NCI-H1436 (cell line): Measurements from ENCODE around the gene SIPA1.

Experiments used
- DNase-seq: peaks from one replicate; lab custom pipeline; 2025; lab: John Stamatoyannopoulos, UW

SIPA1 gene

DNA sequence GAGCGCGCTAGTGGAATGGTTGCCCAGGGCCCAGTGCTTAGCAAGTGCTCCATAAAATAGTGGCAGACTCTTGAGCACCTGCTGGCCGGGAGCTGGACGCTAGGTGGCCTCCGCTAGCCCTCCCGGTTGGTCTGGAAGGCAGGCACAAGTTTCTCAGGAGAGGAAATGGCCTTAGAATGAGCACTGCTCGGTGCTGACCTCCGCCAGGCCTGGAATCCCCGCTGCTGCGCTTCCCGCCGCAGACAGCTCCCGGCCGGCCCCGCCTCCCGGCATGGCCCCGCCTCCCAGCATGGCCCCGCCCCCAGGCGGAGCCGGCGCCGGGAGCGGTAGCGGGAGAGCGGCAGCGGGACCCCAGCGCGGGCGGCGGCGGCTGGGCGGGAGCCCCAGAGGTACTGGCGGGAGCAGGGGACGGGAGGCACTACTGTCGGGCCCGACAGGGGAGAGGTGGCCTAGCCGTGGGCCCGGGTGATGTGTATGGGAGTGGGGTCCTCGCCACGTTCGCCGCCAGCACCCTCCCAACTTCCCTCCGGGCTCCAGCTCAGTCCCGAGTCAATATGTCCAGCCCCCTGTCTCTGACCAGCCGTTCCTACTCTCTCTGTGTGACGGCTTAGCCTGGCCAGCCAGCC lies at the start of gene SIPA1:
TSS of gene SIPA1 (plus strand) at position 308 of the 626 bp plus-strand sequence. CDS start 2,821 bp downstream, outside the sequence.
- DNase-seq: peak; percentile 53

GRCh38 chr11:65588199-65589054 lies 49.5 kb upstream of the SIPA1 start:
- DNase-seq: no peak

DNA sequence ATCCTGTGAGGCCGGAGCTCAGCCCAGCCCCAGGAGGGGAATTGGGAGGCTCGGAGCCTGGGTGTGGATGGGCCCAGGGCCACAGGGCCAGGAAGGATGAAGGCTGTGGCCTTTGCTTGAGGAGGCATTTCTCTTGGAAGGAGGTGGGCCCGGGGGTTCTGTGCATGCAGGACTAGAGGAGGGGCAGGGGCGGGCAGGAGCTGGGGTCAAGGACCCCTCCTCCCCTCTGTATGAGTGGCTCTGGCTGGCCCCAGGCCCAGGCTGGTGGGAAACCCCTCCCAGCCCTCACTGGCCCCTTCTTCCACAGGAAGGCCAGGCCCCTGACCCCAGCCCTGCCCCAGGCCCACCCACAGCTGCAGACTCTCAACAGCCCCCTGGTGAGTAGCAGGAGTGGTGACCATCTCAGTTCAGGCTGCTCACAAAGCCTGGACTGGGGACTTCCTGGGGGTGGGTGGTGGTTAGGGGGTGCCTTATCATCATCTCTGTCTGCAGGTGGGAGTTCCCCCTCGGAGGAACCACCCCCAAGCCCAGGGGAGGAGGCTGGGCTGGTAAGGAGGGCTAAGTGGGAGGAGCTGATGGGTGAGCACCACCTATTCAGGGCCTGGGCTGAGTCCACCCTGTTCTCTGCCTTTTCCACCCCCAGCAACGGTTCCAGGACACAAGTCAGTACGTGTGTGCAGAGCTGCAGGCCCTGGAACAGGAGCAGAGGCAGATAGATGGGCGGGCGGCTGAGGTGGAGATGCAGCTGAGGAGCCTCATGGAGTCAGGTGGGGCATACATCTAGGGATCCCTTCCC lies 48.3 kb upstream of the SIPA1 start:
- no peak for DNase-seq

- no peak for DNase-seq
Measured at GRCh38 chr11:65590240-65590738, 47.6 kb upstream of the SIPA1 start.

DNA sequence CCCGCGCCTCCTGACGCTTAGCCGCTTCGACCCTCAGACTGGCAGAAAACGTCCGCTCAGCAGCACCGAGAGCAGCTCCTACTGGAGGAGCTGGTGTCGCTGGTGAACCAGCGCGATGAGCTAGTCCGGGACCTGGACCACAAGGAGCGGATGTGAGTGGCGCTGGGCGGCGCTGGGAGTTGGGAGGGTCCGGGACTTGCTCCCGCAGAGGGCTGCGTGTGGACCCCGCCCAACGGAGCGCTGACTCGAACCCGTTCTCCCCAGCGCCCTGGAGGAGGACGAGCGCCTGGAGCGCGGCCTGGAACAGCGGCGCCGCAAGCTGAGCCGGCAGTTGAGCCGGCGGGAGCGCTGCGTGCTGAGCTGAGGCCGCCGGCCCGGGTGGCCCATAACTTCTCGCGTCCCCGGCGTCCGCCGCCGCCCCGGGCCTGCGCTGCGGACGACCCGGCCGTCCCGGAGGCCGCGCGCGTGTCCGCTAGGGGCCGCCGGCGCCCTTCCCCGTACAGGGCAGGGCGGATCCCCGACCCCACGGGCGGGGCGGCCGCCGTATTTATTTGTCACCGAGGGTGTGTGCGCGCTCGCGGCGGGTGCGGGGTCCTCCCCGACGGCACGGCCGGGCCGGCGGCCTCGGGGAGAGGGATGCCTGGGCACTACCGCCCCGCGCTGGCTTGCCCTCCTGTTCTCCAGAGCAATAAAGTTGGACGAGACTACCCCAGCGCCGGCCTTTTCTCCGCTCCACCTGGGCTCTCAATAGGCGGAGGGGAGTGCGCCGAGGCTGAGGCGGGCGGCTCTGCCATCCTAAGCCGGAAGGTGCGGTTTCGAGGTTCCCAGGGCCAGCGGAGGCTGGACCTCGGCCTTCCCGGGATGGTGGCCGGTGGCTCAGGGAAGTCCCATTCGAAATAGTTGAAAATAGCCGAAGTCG lies 45.7 kb upstream of the SIPA1 start:
- DNase-seq: no peak

DNA sequence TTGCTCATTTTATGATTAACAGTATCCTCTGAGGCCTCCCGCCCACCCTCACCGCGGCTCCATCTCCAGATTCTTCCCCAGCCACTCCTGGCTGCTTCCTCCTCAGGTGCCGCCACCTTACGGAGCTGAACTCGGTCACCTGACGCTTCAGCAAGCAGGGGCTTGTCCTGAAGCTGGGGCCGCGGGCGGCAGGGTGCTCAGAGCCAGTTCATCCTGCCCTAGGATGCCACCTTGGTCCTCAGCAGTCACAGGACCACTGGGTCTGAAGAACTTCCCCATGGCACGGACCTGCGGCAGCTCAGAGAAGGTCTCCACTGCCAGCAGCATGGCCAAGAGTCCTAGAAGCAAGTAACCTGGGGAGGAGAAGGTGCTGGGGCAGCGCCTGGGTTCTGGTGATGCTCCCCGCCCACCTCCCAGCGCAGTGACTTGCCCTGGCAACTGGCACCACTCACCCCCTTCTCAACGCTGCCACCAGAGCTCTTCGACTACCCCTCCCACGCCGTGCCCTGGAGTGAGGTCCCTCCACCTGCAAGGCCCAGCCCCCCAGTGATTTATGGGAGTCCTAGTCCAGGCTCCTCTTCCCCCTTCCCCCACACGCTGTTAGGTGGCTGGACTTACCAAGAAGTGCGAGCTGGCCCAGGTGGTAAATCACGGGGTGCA lies 44.9 kb upstream of the SIPA1 start:
- no peak for DNase-seq

GRCh38 chr11:65593518-65594414 lies 44.1 kb upstream of the SIPA1 start:
- no peak for DNase-seq

- no peak for DNase-seq
Measured at GRCh38 chr11:65595131-65595530, 42.8 kb upstream of the SIPA1 start.

- no peak for DNase-seq
Measured at GRCh38 chr11:65595543-65596281, 42.2 kb upstream of the SIPA1 start, which contains the start of gene KCNK7. TSS of gene KCNK7 (minus strand) at chr11:65595800. CDS start at chr11:65595772, 28 bp downstream.

DNA sequence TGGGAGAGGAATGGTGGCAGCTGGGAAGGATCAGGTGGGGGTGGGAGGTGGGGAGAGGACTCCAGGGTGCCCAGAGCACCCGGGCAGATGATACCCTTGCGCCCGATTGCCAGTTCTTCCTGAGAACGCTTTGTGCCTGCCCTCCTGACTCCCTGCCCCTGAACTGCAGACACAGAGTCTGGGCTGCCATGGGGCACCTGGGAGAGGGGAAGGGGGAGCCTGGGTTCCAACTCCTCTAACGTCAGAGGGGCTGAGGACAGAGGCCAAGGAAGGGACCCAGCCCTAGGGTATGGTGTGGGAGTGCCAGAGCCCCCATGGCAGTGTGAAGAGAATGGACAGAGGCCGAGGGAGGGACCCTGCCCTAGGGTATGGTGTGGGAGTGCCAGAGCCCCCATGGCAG lies 41.4 kb upstream of the SIPA1 start:
- no peak for DNase-seq

DNA sequence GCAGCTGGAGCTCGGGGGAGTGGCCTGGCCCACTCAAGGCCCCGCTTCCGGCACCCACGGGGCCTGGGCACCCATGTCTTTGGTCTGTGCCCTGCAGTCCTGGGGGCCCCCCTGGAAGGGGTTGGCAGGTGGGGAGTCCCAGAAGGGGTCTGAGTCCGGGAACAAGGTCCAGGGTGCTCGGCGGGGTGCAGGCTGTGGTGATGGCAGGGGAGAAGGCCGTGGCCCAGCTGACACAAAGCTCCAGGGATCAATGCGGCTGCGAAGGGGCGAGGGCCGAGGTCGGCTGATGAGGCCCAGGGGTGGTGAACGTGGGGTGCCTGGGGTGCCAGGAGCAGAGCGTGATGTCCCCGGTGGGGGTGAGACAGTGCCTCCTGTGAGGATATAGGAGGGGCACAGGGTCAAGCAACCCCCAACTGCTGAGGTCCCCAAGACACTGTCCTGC lies 39.6 kb upstream of the SIPA1 start:
- DNase-seq: no peak

DNA sequence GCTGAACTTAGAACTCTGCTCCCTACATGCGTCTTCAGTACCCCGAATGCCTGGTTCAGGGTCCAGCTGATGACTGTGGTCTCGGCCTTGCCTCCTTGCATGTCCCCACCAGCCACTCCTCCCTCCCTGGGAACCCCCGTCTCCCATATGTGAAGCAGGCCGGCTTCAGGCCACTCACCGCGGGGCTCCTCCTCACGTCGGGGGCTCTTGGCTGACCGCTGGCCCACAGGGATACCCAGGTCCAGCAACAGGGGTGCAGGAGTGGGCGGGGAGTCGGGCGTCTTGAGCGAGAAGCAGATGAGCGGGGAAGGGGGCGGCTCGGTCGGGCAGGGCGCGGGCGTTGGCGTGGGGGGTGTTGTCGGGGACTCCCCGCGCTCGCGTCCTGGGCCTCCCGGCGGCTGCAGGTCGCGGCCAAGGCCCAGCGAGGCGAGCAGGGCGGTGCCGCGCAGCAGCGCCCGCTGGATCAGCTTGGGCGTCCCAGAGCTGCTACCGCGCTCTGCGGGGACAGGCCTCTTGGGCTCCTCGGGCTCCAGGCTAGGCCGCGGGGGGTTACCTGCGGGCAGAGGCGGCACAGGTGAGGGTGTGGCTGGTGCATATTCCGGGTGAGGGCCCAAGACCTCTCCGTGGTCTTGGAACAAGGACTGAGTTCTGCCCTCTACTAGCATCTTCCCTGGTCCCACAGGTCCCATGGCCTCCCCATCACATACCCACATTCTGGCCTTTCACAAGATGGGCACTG lies 38.5 kb upstream of the SIPA1 start:
- no peak for DNase-seq

GRCh38 chr11:65599955-65600246 lies 38.0 kb upstream of the SIPA1 start:
- no peak for DNase-seq

DNA sequence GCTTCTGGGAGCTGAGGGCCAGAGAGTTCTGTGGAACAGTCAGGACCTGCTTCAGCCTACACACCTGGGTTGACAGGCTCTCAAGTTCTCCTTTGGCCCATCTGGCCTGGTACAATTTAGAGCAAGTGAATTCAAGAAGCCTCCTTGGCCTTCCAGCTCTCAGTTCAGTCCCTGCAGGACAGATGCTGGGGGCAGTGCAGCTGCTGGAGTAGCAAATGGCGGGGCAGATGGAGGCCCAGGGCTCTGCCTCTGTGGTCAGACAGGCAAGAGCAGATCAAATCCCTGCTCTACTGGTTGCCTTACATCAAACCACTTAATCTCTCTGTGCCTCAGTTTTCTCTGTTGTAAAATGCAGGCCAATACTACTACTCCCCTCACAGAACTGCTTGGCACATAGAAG lies 33.6 kb upstream of the SIPA1 start:
- no peak for DNase-seq

DNA sequence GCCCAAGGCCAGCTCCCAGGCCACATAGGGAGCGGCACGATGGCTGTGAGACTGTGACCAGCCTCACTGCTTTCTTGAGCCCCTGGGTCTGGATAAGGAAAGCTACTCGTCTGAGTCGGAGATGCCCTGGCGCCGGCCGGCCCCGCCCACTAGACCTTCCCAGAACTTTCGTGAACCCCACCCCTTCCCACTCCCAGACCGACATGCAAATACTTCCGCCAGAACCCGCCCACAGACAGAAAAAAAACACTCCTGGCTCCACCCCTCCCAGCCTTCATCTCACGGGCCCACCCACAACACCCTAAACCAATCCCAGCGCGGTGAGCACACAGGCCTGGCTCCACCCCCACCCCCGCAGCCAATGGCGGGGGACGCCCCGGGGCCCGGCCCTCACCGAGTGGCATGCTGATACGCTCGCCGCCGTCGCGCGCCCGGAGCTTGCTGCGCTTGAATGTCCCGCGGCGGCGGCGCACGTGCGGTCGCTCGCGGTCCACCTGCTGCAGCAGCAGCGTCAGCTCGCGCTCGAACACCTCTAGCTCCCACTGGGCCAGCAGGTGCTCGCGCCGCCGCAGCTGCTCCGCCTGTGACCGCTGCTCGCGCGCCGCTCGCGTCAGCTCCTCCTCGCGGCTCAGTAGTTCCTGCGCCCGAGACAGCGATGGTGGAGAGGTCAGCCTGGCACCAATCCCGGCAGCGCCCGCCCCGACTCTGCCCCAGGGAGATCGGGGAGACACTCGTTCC lies 30.9 kb upstream of the SIPA1 start:
- no peak for DNase-seq

GRCh38 chr11:65607614-65608426 lies 30.1 kb upstream of the SIPA1 start:
- no peak for DNase-seq

- no peak for DNase-seq
Measured at GRCh38 chr11:65609229-65609628, 28.7 kb upstream of the SIPA1 start.
